ENCODE data around the gene DENND4B. TPM values are rescaled to one million over a fixed set of nuclear protein-coding genes. Genes with fewer than 3 reads are reported as not detected.

The DENND4B gene
- total and polyA plus RNA-seq, 4 donors, result 9.7 to 27.2 (median 11.6) TPM

- TF ChIP-seq JUND (IDR thresholded peaks at IDR 0.05), result peak; percentile 12 to 27
These were observed 20.8 kb upstream of the DENND4B start, which contains the start of gene CREB3L4 (continued) for GRCh38 chr1:153967107-153967999.

DNA sequence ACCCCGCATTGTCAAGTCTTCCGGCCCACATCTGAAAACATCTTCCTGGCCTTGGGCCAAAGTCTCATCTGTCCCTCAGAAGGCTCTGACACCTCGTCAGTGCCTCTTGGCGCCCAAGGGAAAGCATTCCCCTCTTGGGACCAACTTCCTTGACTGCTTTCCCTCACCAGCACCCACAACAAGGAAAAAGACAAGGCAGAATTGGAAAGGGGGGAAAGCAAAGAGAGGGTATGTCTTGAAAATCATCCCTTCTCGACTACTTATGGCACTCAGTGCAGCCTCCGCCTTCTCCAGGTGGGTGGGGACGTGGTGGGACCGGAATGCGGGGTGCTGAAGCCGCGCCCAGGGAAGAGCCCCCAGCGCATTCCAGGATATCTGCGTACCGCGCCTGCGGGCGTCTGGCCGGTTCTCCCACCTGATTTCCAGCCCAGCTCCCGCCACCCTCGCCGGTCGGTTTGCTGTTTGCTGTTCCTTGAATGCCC is 17.4 kb upstream of the DENND4B start:
- Histone ChIP-seq H3K4me1 (ENCODE audit: control insufficient read depth in 4 of 4, insufficient read depth in 4 of 4, low read length in 3 of 4) (peaks cover 9 to 50% (median 36%) of the 10 kb centered on the region in 4 donors), H3K36me3 (ENCODE audit: control insufficient read depth in 4 of 4, insufficient read depth in 3 of 4, low read depth in 1 of 4, low read length in 3 of 4) (peaks cover 0 to 8% (median 1%) of the 10 kb centered on the region in 4 donors), H3K9ac (ENCODE audit: low read depth in 1 of 2, low read length in 2 of 2) (peak overlapping the region; percentile 70 to 72), H3K27me3 (ENCODE audit: control insufficient read depth in 4 of 4, insufficient read depth in 4 of 4, low read length in 3 of 4) (no peaks in the 10 kb centered on the region), H3K4me3 (ENCODE audit: low read depth in 1 of 3, low read length in 3 of 3) (peak overlapping the region; percentile 69 to 81 (median 75)), H3K9me3 (ENCODE audit: control insufficient read depth in 4 of 4, low read length in 3 of 4) (no peaks in the 10 kb centered on the region), H3K27ac (ENCODE audit: low read depth in 1 of 2, low read length in 2 of 2) (peak overlapping the region; percentile 94 to 95)
- WGBS, result 3% methylated on average over 22 of the region's 22 CpGs
- TF ChIP-seq JUND (IDR thresholded peaks at IDR 0.05), result no peak
- DNase-seq (ENCODE audit: low spot score), result peak; percentile 61

GRCh38 chr1:153963030-153963849 is 16.7 kb upstream of the DENND4B start, which contains the start of gene SLC39A1:
TSS of gene SLC39A1 (minus strand) at chr1:153963537. CDS start at chr1:153962715, 822 bp downstream.
- peak within 1 kb of the TSS; percentile 94 to 95 for H3K27ac ChIP-seq (ENCODE audit: low read depth in 1 of 2, low read length in 2 of 2)
- H3K9me3 ChIP-seq (ENCODE audit: control insufficient read depth in 4 of 4, low read length in 3 of 4), result no peaks in the 10 kb centered on the region
- no peak for TF ChIP-seq FOXA1 (IDR thresholded peaks at IDR 0.05)
- peak in 1 of 2 donors; percentile 29 for TF ChIP-seq GABPA (IDR thresholded peaks at IDR 0.05 in 1 of 2, conservative IDR thresholded peaks at IDR 0.05 in 1 of 2)
- TF ChIP-seq, protein P1, sequence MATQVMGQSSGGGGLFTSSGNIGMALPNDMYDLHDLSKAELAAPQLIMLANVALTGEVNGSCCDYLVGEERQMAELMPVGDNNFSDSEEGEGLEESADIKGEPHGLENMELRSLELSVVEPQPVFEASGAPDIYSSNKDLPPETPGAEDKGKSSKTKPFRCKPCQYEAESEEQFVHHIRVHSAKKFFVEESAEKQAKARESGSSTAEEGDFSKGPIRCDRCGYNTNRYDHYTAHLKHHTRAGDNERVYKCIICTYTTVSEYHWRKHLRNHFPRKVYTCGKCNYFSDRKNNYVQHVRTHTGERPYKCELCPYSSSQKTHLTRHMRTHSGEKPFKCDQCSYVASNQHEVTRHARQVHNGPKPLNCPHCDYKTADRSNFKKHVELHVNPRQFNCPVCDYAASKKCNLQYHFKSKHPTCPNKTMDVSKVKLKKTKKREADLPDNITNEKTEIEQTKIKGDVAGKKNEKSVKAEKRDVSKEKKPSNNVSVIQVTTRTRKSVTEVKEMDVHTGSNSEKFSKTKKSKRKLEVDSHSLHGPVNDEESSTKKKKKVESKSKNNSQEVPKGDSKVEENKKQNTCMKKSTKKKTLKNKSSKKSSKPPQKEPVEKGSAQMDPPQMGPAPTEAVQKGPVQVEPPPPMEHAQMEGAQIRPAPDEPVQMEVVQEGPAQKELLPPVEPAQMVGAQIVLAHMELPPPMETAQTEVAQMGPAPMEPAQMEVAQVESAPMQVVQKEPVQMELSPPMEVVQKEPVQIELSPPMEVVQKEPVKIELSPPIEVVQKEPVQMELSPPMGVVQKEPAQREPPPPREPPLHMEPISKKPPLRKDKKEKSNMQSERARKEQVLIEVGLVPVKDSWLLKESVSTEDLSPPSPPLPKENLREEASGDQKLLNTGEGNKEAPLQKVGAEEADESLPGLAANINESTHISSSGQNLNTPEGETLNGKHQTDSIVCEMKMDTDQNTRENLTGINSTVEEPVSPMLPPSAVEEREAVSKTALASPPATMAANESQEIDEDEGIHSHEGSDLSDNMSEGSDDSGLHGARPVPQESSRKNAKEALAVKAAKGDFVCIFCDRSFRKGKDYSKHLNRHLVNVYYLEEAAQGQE (IDR thresholded peaks at IDR 0.05), result no peak
- peak; percentile 75 for TF ChIP-seq SP1 (IDR thresholded peaks at IDR 0.05)
- no peak for TF ChIP-seq EGR1 (IDR thresholded peaks at IDR 0.05; ENCODE audit: low read depth in 2 of 2)
- peak; percentile 65 for TF ChIP-seq TAF1 (conservative IDR thresholded peaks at IDR 0.05)
- TF ChIP-seq, protein P2, sequence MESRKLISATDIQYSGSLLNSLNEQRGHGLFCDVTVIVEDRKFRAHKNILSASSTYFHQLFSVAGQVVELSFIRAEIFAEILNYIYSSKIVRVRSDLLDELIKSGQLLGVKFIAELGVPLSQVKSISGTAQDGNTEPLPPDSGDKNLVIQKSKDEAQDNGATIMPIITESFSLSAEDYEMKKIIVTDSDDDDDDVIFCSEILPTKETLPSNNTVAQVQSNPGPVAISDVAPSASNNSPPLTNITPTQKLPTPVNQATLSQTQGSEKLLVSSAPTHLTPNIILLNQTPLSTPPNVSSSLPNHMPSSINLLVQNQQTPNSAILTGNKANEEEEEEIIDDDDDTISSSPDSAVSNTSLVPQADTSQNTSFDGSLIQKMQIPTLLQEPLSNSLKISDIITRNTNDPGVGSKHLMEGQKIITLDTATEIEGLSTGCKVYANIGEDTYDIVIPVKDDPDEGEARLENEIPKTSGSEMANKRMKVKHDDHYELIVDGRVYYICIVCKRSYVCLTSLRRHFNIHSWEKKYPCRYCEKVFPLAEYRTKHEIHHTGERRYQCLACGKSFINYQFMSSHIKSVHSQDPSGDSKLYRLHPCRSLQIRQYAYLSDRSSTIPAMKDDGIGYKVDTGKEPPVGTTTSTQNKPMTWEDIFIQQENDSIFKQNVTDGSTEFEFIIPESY (IDR thresholded peaks at IDR 0.05), result peak; percentile 73
- TF ChIP-seq, protein P3, sequence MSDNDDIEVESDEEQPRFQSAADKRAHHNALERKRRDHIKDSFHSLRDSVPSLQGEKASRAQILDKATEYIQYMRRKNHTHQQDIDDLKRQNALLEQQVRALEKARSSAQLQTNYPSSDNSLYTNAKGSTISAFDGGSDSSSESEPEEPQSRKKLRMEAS (IDR thresholded peaks at IDR 0.05), result no peak
- no peak for TF ChIP-seq RXRA (IDR thresholded peaks at IDR 0.05)
- TF ChIP-seq, protein P4, sequence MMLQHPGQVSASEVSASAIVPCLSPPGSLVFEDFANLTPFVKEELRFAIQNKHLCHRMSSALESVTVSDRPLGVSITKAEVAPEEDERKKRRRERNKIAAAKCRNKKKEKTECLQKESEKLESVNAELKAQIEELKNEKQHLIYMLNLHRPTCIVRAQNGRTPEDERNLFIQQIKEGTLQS (IDR thresholded peaks at IDR 0.05), result no peak
- no peak for TF ChIP-seq RAD21 (IDR thresholded peaks at IDR 0.05)
- TF ChIP-seq NR2F2 (IDR thresholded peaks at IDR 0.05), result no peak
- TF ChIP-seq HNF4G (IDR thresholded peaks at IDR 0.05), result no peak
- no peak for TF ChIP-seq FOXA2 (IDR thresholded peaks at IDR 0.05)
- TF ChIP-seq CTCF (IDR thresholded peaks at IDR 0.05; ENCODE audit: low read depth, low read length, missing input control), result no peak
- no peak for TF ChIP-seq HNF4A (conservative IDR thresholded peaks at IDR 0.05)
- TF ChIP-seq JUND (IDR thresholded peaks at IDR 0.05), result peak; percentile 46 to 49
- peak; percentile 66 for TF ChIP-seq YY1 (IDR thresholded peaks at IDR 0.05)
- WGBS, result under 1% methylated on average over 54 of the region's 54 CpGs
- DNase-seq (ENCODE audit: low spot score), result peak; percentile 99
- peak within 1 kb of the TSS; percentile 69 to 81 (median 75) for H3K4me3 ChIP-seq (ENCODE audit: low read depth in 1 of 3, low read length in 3 of 3)
- peaks cover 0 to 8% (median 1%) of the 10 kb centered on the region in 4 donors for H3K36me3 ChIP-seq (ENCODE audit: control insufficient read depth in 4 of 4, insufficient read depth in 3 of 4, low read depth in 1 of 4, low read length in 3 of 4)
- peaks cover 7 to 46% (median 35%) of the 10 kb centered on the region in 4 donors for H3K4me1 ChIP-seq (ENCODE audit: control insufficient read depth in 4 of 4, insufficient read depth in 4 of 4, low read length in 3 of 4)
- H3K9ac ChIP-seq (ENCODE audit: low read depth in 1 of 2, low read length in 2 of 2), result peak within 1 kb of the TSS; percentile 77 to 78
- H3K27me3 ChIP-seq (ENCODE audit: control insufficient read depth in 4 of 4, insufficient read depth in 4 of 4, low read length in 3 of 4), result no peaks in the 10 kb centered on the region
